ENCODE measurements around the gene LNPEP. TPM values are rescaled to one million over a fixed set of nuclear protein-coding genes. Genes with fewer than 3 reads are reported as not detected.
A peak's percentile ranks its signal among the peaks of the same experiment; 100 is the strongest.

LNPEP gene
- total RNA-seq, 2 experiments from 2014 or later = 41.4 to 41.5 TPM

DNA sequence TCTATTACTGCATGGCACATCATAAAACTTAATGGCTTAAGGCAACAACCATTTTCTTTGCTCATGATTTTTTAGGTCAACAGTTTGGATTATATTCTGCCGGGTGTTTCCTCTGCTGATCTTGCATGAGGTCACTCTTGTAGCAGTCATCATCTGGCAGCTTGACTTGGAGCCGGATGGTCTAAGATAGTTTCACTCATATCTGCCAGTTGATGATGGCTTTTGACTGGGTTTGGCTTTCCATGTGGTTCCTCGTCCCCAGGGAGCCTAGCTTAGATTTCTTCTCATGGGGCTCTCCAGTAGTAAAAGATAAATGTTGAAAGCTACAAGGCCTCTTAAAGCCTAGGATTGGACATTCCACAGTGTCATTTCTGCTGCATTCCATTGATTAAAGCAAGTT, 27.4 kb downstream of the LNPEP start:
- Mint-ChIP-seq H3K27ac (peak overlapping the region; percentile 94), H3K27me3 (no peaks in the 10 kb centered on the region), H3K4me3 (peak overlapping the region; percentile 72), H3K4me1 (peaks cover 72% of the 10 kb centered on the region), H3K36me3 (peaks cover 37% of the 10 kb centered on the region), H3K9me3 (peaks cover 8% of the 10 kb centered on the region)
- DNase-seq = peak; percentile 23

DNA sequence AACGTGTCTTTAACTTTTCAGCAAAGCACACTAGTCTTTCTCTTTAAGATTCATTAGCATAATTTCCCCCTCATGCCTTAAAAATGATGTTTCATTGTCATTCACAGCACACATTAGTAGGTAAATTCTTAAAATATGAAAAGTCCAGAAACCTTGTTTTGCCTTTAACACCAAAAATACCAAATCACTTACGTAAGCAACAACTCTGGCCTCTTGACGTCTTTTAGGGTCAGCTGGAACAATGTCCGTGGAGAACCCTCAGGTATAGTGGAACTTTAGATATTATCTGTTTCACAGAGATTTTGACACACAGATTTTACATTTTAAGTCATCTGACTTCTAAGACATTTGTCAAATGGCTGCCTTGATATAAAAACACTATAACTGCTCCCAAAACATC, 30.9 kb downstream of the LNPEP start:
- Mint-ChIP-seq H3K27me3 (no peaks in the 10 kb centered on the region), H3K4me3 (no peak overlapping the region), H3K27ac (no peak overlapping the region), H3K9me3 (peaks cover 8% of the 10 kb centered on the region), H3K36me3 (peaks cover 32% of the 10 kb centered on the region), H3K4me1 (peaks cover 78% of the 10 kb centered on the region)
- DNase-seq = no peak

- H3K27ac Mint-ChIP-seq = no peak overlapping the region
Measured at GRCh38 chr5:96967400-96967799, 31.5 kb downstream of the LNPEP start.

DNA sequence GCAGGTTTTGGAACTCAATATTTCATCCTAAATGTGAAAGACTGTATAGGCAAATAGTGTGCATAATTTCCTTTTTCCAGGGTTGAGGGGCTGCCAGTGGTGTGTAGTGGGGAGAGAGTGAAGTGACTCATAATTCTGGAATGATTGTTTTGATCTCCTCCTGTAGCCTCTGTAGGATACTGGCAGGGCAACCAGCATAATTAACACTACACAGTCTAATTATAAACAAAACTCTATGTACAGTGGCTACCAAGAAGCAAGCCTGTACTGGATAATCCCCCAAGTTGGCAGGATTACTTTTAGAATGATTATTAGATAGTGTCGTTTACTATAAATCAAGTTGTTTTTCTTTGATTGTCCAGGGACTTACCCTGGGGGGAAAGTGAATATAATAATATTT, 32.2 kb downstream of the LNPEP start:
- no peak overlapping the region for H3K4me3 Mint-ChIP-seq
- no peak for DNase-seq
- peaks cover 81% of the 10 kb centered on the region for H3K4me1 Mint-ChIP-seq
- H3K27ac Mint-ChIP-seq = no peak overlapping the region
- H3K27me3 Mint-ChIP-seq = no peaks in the 10 kb centered on the region
- H3K36me3 Mint-ChIP-seq = peaks cover 30% of the 10 kb centered on the region
- H3K9me3 Mint-ChIP-seq = peaks cover 8% of the 10 kb centered on the region

More at GRCh38 chr5:96967400-96967799, 31.5 kb downstream of the LNPEP start:
- Mint-ChIP-seq H3K27me3 (no peaks in the 10 kb centered on the region), H3K4me1 (peaks cover 81% of the 10 kb centered on the region), H3K36me3 (peaks cover 32% of the 10 kb centered on the region), H3K4me3 (no peak overlapping the region), H3K9me3 (peaks cover 8% of the 10 kb centered on the region)
- no peak for DNase-seq

- H3K27me3 Mint-ChIP-seq = no peaks in the 10 kb centered on the region
- H3K4me3 Mint-ChIP-seq = no peak overlapping the region
- H3K9me3 Mint-ChIP-seq = peaks cover 8% of the 10 kb centered on the region
- H3K4me1 Mint-ChIP-seq = peaks cover 77% of the 10 kb centered on the region
- DNase-seq = no peak
- H3K27ac Mint-ChIP-seq = no peak overlapping the region
- peaks cover 26% of the 10 kb centered on the region for H3K36me3 Mint-ChIP-seq
Measured at GRCh38 chr5:96968614-96969013, 32.7 kb downstream of the LNPEP start.

DNA sequence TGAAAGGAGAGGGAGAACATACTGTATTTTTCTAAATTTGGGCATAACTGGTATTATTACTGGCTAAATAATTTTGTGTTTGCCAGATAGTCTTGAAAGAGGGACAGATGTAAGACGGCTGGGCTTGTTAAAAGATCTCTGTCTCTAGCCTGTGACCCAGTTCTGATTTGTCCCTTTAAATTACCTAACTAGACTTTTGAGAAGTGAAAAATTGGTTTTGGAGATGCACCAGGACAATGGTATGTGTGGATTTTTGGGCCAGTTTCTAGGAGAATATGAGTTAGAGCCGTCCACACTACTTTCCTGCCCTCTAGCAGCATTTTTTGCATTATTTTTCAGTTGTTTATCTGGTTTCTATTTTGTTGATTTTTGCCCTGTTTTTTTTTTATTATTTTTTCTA, 33.5 kb downstream of the LNPEP start:
- Mint-ChIP-seq H3K36me3 (peaks cover 23% of the 10 kb centered on the region), H3K4me3 (no peak overlapping the region), H3K9me3 (peaks cover 8% of the 10 kb centered on the region), H3K27ac (no peak overlapping the region), H3K27me3 (no peaks in the 10 kb centered on the region), H3K4me1 (peaks cover 80% of the 10 kb centered on the region)
- DNase-seq = no peak

- Mint-ChIP-seq H3K27ac (peak overlapping the region; percentile 12), H3K27me3 (no peaks in the 10 kb centered on the region), H3K4me3 (peak overlapping the region; percentile 16), H3K9me3 (no peaks in the 10 kb centered on the region), H3K4me1 (peaks cover 73% of the 10 kb centered on the region), H3K36me3 (peaks cover 10% of the 10 kb centered on the region)
- no peak for DNase-seq
Measured at GRCh38 chr5:96972599-96973334, 36.9 kb downstream of the LNPEP start.

GRCh38 chr5:96973532-96974401, 37.9 kb downstream of the LNPEP start:
- Mint-ChIP-seq H3K9me3 (no peaks in the 10 kb centered on the region), H3K27me3 (no peaks in the 10 kb centered on the region), H3K27ac (peak overlapping the region; percentile 25), H3K4me1 (peaks cover 66% of the 10 kb centered on the region), H3K4me3 (peak overlapping the region; percentile 1), H3K36me3 (peaks cover 10% of the 10 kb centered on the region)
- DNase-seq = no peak

DNA sequence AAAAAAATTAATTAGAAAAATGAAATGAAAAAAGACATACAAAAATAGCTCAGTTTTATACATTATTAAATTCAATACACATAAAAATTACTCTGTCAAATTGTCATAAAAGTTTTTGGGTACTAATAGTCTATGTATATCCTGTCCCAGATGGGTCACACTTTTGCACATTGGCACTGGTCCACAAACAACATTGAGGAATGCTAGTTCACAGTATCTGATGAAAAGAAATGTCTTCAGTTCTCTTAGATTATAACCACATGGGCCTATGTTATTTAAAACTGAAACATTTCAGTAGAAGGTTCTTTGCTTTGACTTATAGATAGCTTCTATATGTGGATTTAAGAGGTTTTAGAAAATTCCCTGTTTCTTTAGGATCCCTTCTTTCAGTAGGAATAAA, 39.8 kb downstream of the LNPEP start:
- Mint-ChIP-seq H3K27ac (no peak overlapping the region), H3K27me3 (no peaks in the 10 kb centered on the region), H3K4me3 (no peak overlapping the region), H3K4me1 (peaks cover 58% of the 10 kb centered on the region), H3K9me3 (no peaks in the 10 kb centered on the region), H3K36me3 (peaks cover 28% of the 10 kb centered on the region)
- DNase-seq = no peak

DNA sequence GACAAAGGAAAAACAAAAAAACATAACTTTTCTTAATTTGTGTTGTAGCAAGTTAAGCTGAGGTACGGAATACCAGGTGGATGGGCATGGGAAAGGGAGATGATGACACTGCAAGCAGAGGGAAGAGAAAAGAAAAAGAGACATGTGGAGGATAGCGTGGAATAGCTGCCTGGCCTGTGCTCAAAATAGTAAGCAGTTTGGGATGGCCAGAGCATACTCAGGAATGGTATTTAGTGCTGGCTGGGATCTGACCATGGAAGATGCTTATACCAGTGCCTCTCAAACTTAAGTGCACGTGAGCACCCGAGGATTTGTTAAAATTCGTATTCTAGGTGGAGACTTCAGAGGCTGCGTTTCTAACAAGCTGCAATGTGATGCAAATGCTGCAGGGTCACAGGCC, 41.3 kb downstream of the LNPEP start:
- H3K36me3 Mint-ChIP-seq = peaks cover 33% of the 10 kb centered on the region
- H3K27ac Mint-ChIP-seq = no peak overlapping the region
- no peak for DNase-seq
- H3K4me3 Mint-ChIP-seq = no peak overlapping the region
- H3K4me1 Mint-ChIP-seq = peaks cover 48% of the 10 kb centered on the region
- H3K9me3 Mint-ChIP-seq = no peaks in the 10 kb centered on the region
- no peaks in the 10 kb centered on the region for H3K27me3 Mint-ChIP-seq

- no peak overlapping the region for H3K4me3 Mint-ChIP-seq
- no peak for DNase-seq
- no peaks in the 10 kb centered on the region for H3K27me3 Mint-ChIP-seq
- H3K36me3 Mint-ChIP-seq = peaks cover 34% of the 10 kb centered on the region
- H3K27ac Mint-ChIP-seq = no peak overlapping the region
- peaks cover 50% of the 10 kb centered on the region for H3K4me1 Mint-ChIP-seq
- H3K9me3 Mint-ChIP-seq = no peaks in the 10 kb centered on the region
Measured at GRCh38 chr5:96978812-96979449, 43.1 kb downstream of the LNPEP start.

DNA sequence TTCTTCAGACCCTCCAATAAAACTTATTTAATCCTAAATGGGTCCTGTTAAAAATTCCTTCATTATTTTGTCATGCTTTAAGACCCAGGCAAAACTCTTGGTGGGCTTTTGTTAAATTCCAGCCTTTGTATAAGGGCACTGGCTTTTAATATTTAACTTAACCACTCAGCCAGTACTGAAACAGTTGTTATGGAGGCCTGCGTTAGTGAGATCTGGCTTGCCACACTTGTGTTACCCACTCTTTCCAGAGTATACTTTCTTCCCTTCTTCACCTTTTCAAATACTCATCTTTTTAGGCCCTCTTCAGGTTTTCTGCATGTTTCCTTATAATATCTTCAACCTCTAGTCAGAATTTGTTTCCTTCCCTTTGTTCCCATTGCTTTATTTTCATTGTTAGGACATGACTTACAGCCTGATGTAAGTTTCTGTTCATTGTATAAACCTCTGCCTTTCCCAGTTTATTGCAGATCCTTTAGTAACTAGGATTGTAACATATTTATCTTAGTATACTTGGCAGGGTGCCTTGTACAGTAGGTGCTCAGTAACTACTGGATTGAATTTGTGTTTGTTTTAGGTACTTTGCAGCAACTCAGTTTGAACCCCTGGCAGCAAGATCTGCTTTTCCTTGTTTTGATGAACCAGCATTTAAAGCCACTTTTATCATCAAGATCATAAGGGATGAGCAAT, 48.8 kb downstream of the LNPEP start:
- DNase-seq = no peak
- peaks cover 45% of the 10 kb centered on the region for H3K4me1 Mint-ChIP-seq
- H3K9me3 Mint-ChIP-seq = no peaks in the 10 kb centered on the region
- no peak overlapping the region for H3K27ac Mint-ChIP-seq
- no peak overlapping the region for H3K4me3 Mint-ChIP-seq
- H3K27me3 Mint-ChIP-seq = no peaks in the 10 kb centered on the region
- peaks cover 40% of the 10 kb centered on the region for H3K36me3 Mint-ChIP-seq

- Mint-ChIP-seq H3K4me3 (no peak overlapping the region), H3K27me3 (no peaks in the 10 kb centered on the region), H3K36me3 (peaks cover 43% of the 10 kb centered on the region), H3K9me3 (peaks cover under 1% of the 10 kb centered on the region), H3K27ac (no peak overlapping the region), H3K4me1 (peaks cover 53% of the 10 kb centered on the region)
- no peak for DNase-seq
Measured at GRCh38 chr5:96986450-96986849, 50.6 kb downstream of the LNPEP start.

GRCh38 chr5:96990102-96990501, 54.2 kb downstream of the LNPEP start:
- H3K4me1 Mint-ChIP-seq = peaks cover 47% of the 10 kb centered on the region
- H3K36me3 Mint-ChIP-seq = peaks cover 57% of the 10 kb centered on the region
- H3K27me3 Mint-ChIP-seq = no peaks in the 10 kb centered on the region
- DNase-seq = no peak
- peaks cover 4% of the 10 kb centered on the region for H3K9me3 Mint-ChIP-seq
- H3K4me3 Mint-ChIP-seq = no peak overlapping the region
- peak overlapping the region; percentile 57 for H3K27ac Mint-ChIP-seq

GRCh38 chr5:96991708-96992107, 55.8 kb downstream of the LNPEP start:
- DNase-seq = no peak
- Mint-ChIP-seq H3K36me3 (peaks cover 53% of the 10 kb centered on the region), H3K27ac (no peak overlapping the region), H3K27me3 (no peaks in the 10 kb centered on the region), H3K9me3 (peaks cover 4% of the 10 kb centered on the region), H3K4me1 (peaks cover 36% of the 10 kb centered on the region), H3K4me3 (no peak overlapping the region)
